Type B pancreatic cell (in vitro differentiated cells): ENCODE measurements around the gene DHRS7. TPM values are rescaled to one million over a fixed set of nuclear protein-coding genes. Genes with fewer than 3 reads are reported as not detected.

Experiments
- DNase-seq: peaks from one replicate; pipeline ENCODE4 v3.0.0; 2021; ENCODE audit warnings: mixed read lengths; ENCODE audit not compliant: unreplicated experiment; ENCODE audit errors: extremely low spot score
- H3K27ac Mint-ChIP-seq: 2 replicates; pipeline ENCODE4 v1.8.0; 2021; ENCODE audit warnings: mild to moderate bottlenecking, mixed read lengths
- H3K27me3 Mint-ChIP-seq: 2 replicates; pipeline ENCODE4 v1.8.0; 2021; ENCODE audit warnings: mixed read lengths
- H3K36me3 Mint-ChIP-seq: 2 replicates; pipeline ENCODE4 v1.8.0; 2021; ENCODE audit warnings: mixed read lengths
- H3K4me1 Mint-ChIP-seq: one replicate; pipeline ENCODE4 v1.8.0; 2021; ENCODE audit warnings: mixed read lengths; ENCODE audit not compliant: unreplicated experiment
- H3K4me3 Mint-ChIP-seq: 2 replicates; pipeline ENCODE4 v1.8.0; 2021; ENCODE audit warnings: mild to moderate bottlenecking, mixed read lengths
- H3K9me3 Mint-ChIP-seq: 2 replicates; pipeline ENCODE4 v1.8.0; 2021; ENCODE audit warnings: mixed read lengths
- CTCF ChIP-seq: fragments of 200-600 bp; sonication (generic); conservative IDR thresholded peaks from 2 replicates; pipeline ENCODE4 v1.5.0; 2021; ENCODE audit warnings: antibody characterized with exemption, mild to moderate bottlenecking
- total RNA-seq: library from RNA; stranded (reverse); gene quantifications from 2 replicates; pipeline ENCODE4 v1.2.1, GENCODE V29; 2021; ENCODE audit warnings: low replicate concordance

DHRS7 gene
- total RNA-seq, 1 donor from 2014 or later: 57.3 TPM

GRCh38 chr14:60210703-60211102, 45.5 kb upstream of the DHRS7 start:
- TF ChIP-seq CTCF: no peak
- no peaks in the 10 kb centered on the region for H3K4me1 Mint-ChIP-seq
- peaks cover 10% of the 10 kb centered on the region for H3K27me3 Mint-ChIP-seq
- no peak for DNase-seq
- H3K36me3 Mint-ChIP-seq: no peaks in the 10 kb centered on the region
- no peak overlapping the region for H3K27ac Mint-ChIP-seq
- no peaks in the 10 kb centered on the region for H3K9me3 Mint-ChIP-seq
- no peak overlapping the region for H3K4me3 Mint-ChIP-seq

- Mint-ChIP-seq H3K9me3 (no peaks in the 10 kb centered on the region), H3K27me3 (peaks cover 13% of the 10 kb centered on the region), H3K4me3 (no peak overlapping the region), H3K4me1 (no peaks in the 10 kb centered on the region), H3K27ac (no peak overlapping the region), H3K36me3 (no peaks in the 10 kb centered on the region)
- no peak for DNase-seq
- TF ChIP-seq CTCF: no peak
Observed at GRCh38 chr14:60206837-60207533, 41.8 kb upstream of the DHRS7 start.

GRCh38 chr14:60206249-60206670, 41.1 kb upstream of the DHRS7 start:
- H3K27me3 Mint-ChIP-seq: peaks cover 13% of the 10 kb centered on the region
- DNase-seq: no peak

GRCh38 chr14:60204843-60205774, 39.9 kb upstream of the DHRS7 start:
- Mint-ChIP-seq H3K27me3 (peaks cover 13% of the 10 kb centered on the region), H3K9me3 (no peaks in the 10 kb centered on the region), H3K36me3 (no peaks in the 10 kb centered on the region), H3K4me3 (no peak overlapping the region), H3K27ac (no peak overlapping the region), H3K4me1 (no peaks in the 10 kb centered on the region)
- DNase-seq: no peak
- TF ChIP-seq CTCF: no peak

More at GRCh38 chr14:60206249-60206670, 41.1 kb upstream of the DHRS7 start:
- Mint-ChIP-seq H3K27ac (no peak overlapping the region), H3K4me3 (no peak overlapping the region), H3K36me3 (no peaks in the 10 kb centered on the region), H3K9me3 (no peaks in the 10 kb centered on the region), H3K4me1 (no peaks in the 10 kb centered on the region)
- no peak for TF ChIP-seq CTCF

- H3K27me3 Mint-ChIP-seq: peaks cover 13% of the 10 kb centered on the region
- no peaks in the 10 kb centered on the region for H3K36me3 Mint-ChIP-seq
- no peak for TF ChIP-seq CTCF
- no peaks in the 10 kb centered on the region for H3K4me1 Mint-ChIP-seq
- H3K9me3 Mint-ChIP-seq: no peaks in the 10 kb centered on the region
- H3K27ac Mint-ChIP-seq: no peak overlapping the region
- no peak overlapping the region for H3K4me3 Mint-ChIP-seq
- no peak for DNase-seq
Observed at GRCh38 chr14:60204104-60204842, 39.1 kb upstream of the DHRS7 start.
